Upper lobe of right lung (tissue), 1 donor: ENCODE results near the gene ITGA2. TPM values are rescaled to one million over a fixed set of nuclear protein-coding genes. Genes with fewer than 3 reads are reported as not detected.

Source experiments
- ATAC-seq: fragments of 200-7000 bp; cut with Tn5 transposase; one replicate; pipeline ENCODE4 v1.9.1; 2020; ENCODE audit warnings: mild to moderate bottlenecking, moderate library complexity
- DNase-seq: peaks from one replicate; pipeline ENCODE4 v3.0.0-alpha.2; 2020
- H3K27ac ChIP-seq: fragments of 200-600 bp; one replicate; pipeline ENCODE4 v1.8.0; 2022
- H3K27me3 ChIP-seq: fragments of 200-600 bp; one replicate; pipeline ENCODE4 v1.8.0; 2022; ENCODE audit warnings: mild to moderate bottlenecking
- H3K36me3 ChIP-seq: fragments of 200-600 bp; one replicate; pipeline ENCODE4 v1.8.0; 2022
- H3K4me1 ChIP-seq: fragments of 200-600 bp; one replicate; pipeline ENCODE4 v1.8.0; 2022
- H3K4me3 ChIP-seq: fragments of 200-600 bp; one replicate; pipeline ENCODE4 v1.8.0; 2022; ENCODE audit warnings: mild to moderate bottlenecking
- H3K9me3 ChIP-seq: fragments of 200-600 bp; one replicate; pipeline ENCODE4 v1.8.0; 2022
- intact Hi-C: fragments of 100-400 bp; cut with DNase I; formaldehyde crosslinking; loops from one replicate; pipeline ENCODE4 v1.11.0; 2022
- total RNA-seq: library from RNA; stranded (reverse); fragmentation: NEBNext Ultra II Directional; extraction: Animal tissue kit (Norgen Biotek cat#: 25700); gene quantifications from one replicate; pipeline ENCODE4 v1.2.1, GENCODE V29; 2021
- TF ChIP-seq, protein P1 (sequence below): fragments of 200-600 bp; IDR thresholded peaks from one replicate; pipeline ENCODE4 v1.8.0; 2022; ENCODE audit warnings: antibody characterized with exemption
- donor health status: DM: no; HTN: yes; CAD: no; lungs with severe emphysema.

Gene ITGA2
- total RNA-seq, 1 donor from 2014 or later = 17.7 TPM

DNA sequence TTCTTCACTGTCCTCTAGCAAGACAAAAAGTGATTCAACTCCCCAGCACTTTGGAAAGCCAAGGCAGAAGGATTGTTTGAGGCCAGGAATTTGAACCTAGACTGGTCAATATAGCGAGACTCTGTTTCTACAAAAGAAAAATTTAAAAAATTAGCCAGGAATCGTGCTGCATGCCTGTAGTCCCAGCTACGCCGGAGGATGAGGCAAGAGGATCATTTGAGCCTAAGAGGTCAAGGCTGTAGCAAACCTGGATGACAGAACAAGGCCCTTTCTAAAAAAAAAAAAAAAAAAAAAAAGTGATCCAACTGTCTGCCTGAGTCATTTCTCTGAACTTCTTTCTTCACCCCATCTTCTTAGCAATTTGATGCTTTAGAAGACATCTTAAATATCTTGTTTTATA, 12.4 kb downstream of the ITGA2 start:
- peaks cover 3% of the 10 kb centered on the region for H3K4me1 ChIP-seq
- intact Hi-C loops = no loop called here
- H3K36me3 ChIP-seq = no peaks in the 10 kb centered on the region
- no peak overlapping the region for H3K4me3 ChIP-seq
- no peak for DNase-seq
- H3K9me3 ChIP-seq = no peaks in the 10 kb centered on the region
- no peak for ATAC-seq
- no peak overlapping the region for H3K27ac ChIP-seq
- no peaks in the 10 kb centered on the region for H3K27me3 ChIP-seq
- TF ChIP-seq, protein P1, sequence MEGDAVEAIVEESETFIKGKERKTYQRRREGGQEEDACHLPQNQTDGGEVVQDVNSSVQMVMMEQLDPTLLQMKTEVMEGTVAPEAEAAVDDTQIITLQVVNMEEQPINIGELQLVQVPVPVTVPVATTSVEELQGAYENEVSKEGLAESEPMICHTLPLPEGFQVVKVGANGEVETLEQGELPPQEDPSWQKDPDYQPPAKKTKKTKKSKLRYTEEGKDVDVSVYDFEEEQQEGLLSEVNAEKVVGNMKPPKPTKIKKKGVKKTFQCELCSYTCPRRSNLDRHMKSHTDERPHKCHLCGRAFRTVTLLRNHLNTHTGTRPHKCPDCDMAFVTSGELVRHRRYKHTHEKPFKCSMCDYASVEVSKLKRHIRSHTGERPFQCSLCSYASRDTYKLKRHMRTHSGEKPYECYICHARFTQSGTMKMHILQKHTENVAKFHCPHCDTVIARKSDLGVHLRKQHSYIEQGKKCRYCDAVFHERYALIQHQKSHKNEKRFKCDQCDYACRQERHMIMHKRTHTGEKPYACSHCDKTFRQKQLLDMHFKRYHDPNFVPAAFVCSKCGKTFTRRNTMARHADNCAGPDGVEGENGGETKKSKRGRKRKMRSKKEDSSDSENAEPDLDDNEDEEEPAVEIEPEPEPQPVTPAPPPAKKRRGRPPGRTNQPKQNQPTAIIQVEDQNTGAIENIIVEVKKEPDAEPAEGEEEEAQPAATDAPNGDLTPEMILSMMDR = no peak

DNA sequence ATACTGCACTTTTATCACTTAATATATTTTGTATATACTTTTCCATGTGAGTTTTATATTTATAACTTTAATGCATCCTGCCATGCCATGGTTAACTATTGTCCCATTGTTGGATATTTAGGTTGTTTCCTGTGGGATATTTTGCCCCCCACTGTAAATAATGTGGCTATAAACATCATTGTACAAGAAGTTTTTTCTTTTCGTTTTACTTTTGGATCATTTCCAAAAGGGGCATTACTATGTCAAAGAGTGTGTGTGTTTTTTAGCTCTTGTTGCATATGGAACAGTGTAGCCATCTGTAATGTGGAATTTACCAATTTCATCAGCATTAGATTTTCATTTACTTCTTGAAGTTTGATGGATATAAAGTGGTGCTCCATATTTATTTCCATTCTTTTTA, 13.3 kb downstream of the ITGA2 start:
- Histone ChIP-seq H3K9me3 (no peaks in the 10 kb centered on the region), H3K36me3 (no peaks in the 10 kb centered on the region), H3K27ac (no peak overlapping the region), H3K27me3 (no peaks in the 10 kb centered on the region), H3K4me3 (no peak overlapping the region), H3K4me1 (peaks cover 6% of the 10 kb centered on the region)
- DNase-seq (no peak), ATAC-seq (no peak)
- TF ChIP-seq, protein P1 = no peak
- intact Hi-C loops = no loop called here

DNA sequence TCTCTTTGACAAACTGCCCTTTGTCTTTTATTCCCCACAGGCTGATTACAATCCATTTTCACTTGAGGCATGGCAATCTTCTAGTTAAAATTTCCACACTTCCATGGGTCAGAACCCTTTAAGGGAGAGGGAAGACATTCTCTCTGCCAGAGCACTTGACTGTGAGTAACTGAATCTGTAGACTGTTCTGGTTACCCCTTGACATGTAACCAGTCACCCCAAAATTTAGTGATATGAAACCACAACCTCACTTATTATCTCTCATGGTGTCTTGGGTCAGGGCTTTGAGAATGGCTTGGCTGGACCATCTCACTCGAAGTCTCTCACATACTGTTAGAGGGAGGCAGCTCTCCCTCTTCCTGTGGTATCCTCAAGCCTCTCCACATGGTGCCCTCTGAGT, 14.0 kb downstream of the ITGA2 start:
- no peaks in the 10 kb centered on the region for H3K36me3 ChIP-seq
- ATAC-seq (no peak), DNase-seq (no peak)
- TF ChIP-seq, protein P1 = no peak
- H3K9me3 ChIP-seq = no peaks in the 10 kb centered on the region
- no peaks in the 10 kb centered on the region for H3K27me3 ChIP-seq
- H3K4me3 ChIP-seq = no peak overlapping the region
- H3K27ac ChIP-seq = no peak overlapping the region
- H3K4me1 ChIP-seq = peaks cover 6% of the 10 kb centered on the region
- intact Hi-C loops = no loop called here

DNA sequence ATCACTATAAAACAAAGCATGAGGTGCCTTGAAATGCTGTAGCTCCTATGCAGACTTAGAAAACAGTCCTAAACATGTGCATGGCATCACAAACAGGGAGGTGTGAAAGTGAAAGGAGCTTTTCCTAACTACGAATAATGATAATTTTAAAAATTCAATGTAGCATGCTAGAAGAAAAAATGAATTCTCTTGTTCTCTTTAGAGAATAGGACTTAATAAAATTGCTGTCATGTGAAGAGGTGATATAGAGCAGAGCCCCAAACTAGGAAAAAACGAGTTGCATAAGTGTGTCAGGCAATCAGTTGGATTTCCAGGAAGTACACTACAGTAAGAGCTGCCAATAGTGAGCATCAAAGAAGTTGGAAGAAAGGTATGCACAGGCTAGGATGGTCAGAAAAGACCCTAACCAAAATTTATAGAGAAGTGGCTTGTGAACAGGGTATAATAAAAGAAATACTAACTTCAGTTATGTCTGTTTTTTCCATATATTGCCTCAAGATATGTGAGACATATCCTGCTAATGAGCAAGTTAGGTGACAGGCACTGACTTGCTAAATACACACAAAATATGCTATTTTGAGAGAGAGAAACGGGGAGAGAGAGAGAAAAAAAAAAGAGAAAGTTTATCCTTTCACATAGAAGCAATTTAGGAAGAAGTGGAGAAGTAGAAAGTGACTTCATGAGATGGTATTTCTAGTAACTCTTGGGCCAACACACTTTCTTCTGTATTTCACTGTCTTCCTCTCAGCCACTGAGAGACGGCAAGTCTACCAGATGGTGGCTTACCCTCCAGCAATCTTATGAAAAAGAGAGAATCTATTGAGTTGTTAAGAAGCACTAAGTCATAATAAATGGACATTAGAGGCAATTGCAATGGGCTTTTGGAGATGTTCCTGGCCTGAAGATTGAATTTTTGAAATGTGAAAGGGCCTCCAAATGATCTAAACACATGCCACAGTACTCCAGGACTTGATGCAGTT, 18.0 kb downstream of the ITGA2 start:
- no peak overlapping the region for H3K4me3 ChIP-seq
- H3K9me3 ChIP-seq = no peaks in the 10 kb centered on the region
- intact Hi-C loops = no loop called here
- no peaks in the 10 kb centered on the region for H3K27me3 ChIP-seq
- no peak for ATAC-seq
- H3K27ac ChIP-seq = no peak overlapping the region
- H3K4me1 ChIP-seq = peaks cover 6% of the 10 kb centered on the region
- TF ChIP-seq, protein P1 = no peak
- no peaks in the 10 kb centered on the region for H3K36me3 ChIP-seq
- no peak for DNase-seq

DNA sequence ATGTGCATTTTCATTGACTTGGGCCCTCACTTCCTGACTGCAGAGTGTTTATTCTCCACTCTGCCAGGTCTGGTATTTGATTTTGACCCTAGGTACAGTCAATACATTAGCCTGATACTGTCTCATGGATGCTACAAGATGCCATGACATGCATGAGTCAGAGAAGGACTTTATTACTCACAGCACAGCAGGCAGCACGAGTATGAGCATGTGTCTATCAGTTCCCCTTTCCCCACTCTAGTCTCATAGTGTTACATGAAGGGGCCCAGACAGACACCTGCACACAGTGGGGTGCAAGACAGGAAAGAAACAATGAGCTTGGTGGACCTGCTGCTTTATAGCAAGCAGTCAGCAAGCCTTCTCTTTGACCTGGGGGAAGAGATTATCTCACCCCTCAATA, 19.6 kb downstream of the ITGA2 start:
- H3K9me3 ChIP-seq = no peaks in the 10 kb centered on the region
- H3K27me3 ChIP-seq = no peaks in the 10 kb centered on the region
- ATAC-seq (peak; percentile 53), DNase-seq (no peak)
- intact Hi-C loops = no loop called here
- H3K27ac ChIP-seq = no peak overlapping the region
- TF ChIP-seq, protein P1 = no peak
- peaks cover 6% of the 10 kb centered on the region for H3K4me1 ChIP-seq
- no peak overlapping the region for H3K4me3 ChIP-seq
- no peaks in the 10 kb centered on the region for H3K36me3 ChIP-seq
